MM.1S (cell line): ENCODE measurements around the gene SEMA4B.

Experiments
- DNase-seq: peaks from one replicate; pipeline ENCODE4 v3.0.0-alpha.2; 2015
- H2AFZ ChIP-seq: fragments of 300-600 bp; sonication (generic); 2 replicates; pipeline ENCODE4 v1.6.0; 2016; ENCODE audit warnings: antibody characterized with exemption, low read length
- H3F3A ChIP-seq: fragments of 300-600 bp; sonication (generic); 2 replicates; pipeline ENCODE4 v1.6.1; 2016; ENCODE audit warnings: mild to moderate bottlenecking, antibody characterized with exemption, low read length, moderate library complexity, mixed read lengths; ENCODE audit not compliant: insufficient read depth
- H3K27ac ChIP-seq: fragments of 300-600 bp; sonication (generic); 2 replicates; pipeline ENCODE4 v1.5.1; 2016; ENCODE audit warnings: mild to moderate bottlenecking, low read length
- H3K27me3 ChIP-seq: fragments of 300-600 bp; sonication (generic); replicated peaks from 2 replicates; pipeline ENCODE4 v1.6.0; 2016; ENCODE audit warnings: low read length; ENCODE audit not compliant: insufficient read depth
- H3K36me3 ChIP-seq: fragments of 300-600 bp; sonication (generic); replicated peaks from 2 replicates; pipeline ENCODE4 v1.6.1; 2016; ENCODE audit warnings: mild to moderate bottlenecking, low read length, mixed read lengths; ENCODE audit not compliant: insufficient read depth
- H3K4me1 ChIP-seq: fragments of 300-600 bp; sonication (generic); 2 replicates; pipeline ENCODE4 v1.6.1; 2016; ENCODE audit warnings: low read length, mixed read lengths
- H3K4me2 ChIP-seq: fragments of 300-600 bp; sonication (generic); 2 replicates; pipeline ENCODE4 v1.6.0; 2016; ENCODE audit warnings: low read depth, low read length
- H3K4me3 ChIP-seq: fragments of 300-600 bp; sonication (generic); 2 replicates; pipeline ENCODE4 v1.5.1; 2016; ENCODE audit warnings: low read length, mixed read lengths
- H3K79me2 ChIP-seq: fragments of 300-600 bp; sonication (generic); 2 replicates; pipeline ENCODE4 v1.6.1; 2016; ENCODE audit warnings: mixed run types, low read length, mixed read lengths
- H3K9ac ChIP-seq: fragments of 300-600 bp; sonication (generic); 2 replicates; pipeline ENCODE4 v1.6.1; 2016; ENCODE audit warnings: low read length, mixed read lengths
- H3K9me2 ChIP-seq: fragments of 300-600 bp; sonication (generic); replicated peaks from 2 replicates; pipeline ENCODE4 v1.6.1; 2016; ENCODE audit warnings: mild to moderate bottlenecking, low read length, mixed read lengths; ENCODE audit not compliant: insufficient read depth
- H3K9me3 ChIP-seq: fragments of 300-600 bp; sonication (generic); replicated peaks from 2 replicates; pipeline ENCODE4 v1.6.1; 2016; ENCODE audit warnings: mild to moderate bottlenecking, low read length, mixed read lengths; ENCODE audit not compliant: insufficient read depth
- H4K20me1 ChIP-seq: fragments of 300-600 bp; sonication (generic); 2 replicates; pipeline ENCODE4 v1.6.1; 2016; ENCODE audit warnings: mild to moderate bottlenecking, low read length, moderate library complexity, mixed read lengths; ENCODE audit not compliant: insufficient read depth
- CTCF ChIP-seq: fragments of 300-600 bp; sonication (generic); IDR thresholded peaks from 2 replicates; pipeline ENCODE4 v1.5.1; 2016; ENCODE audit warnings: antibody characterized with exemption, low read length, mixed read lengths
- EZH2 ChIP-seq: fragments of 300-600 bp; sonication (generic); optimal IDR thresholded peaks from 2 replicates; pipeline ENCODE3; 2017; ENCODE audit warnings: low read depth, mild to moderate bottlenecking, antibody characterized with exemption, low read length, mixed read lengths
- EZH2phosphoT487 ChIP-seq: fragments of 300-600 bp; sonication (generic); IDR thresholded peaks from 2 replicates; pipeline ENCODE4 v1.6.1; 2018; ENCODE audit warnings: antibody characterized with exemption, low read length

SEMA4B gene

GRCh38 chr15:90230071-90230494 lies 29.0 kb downstream of the SEMA4B start:
- Histone ChIP-seq H3F3A (peaks cover 18% of the 10 kb centered on the region), H4K20me1 (no peaks in the 10 kb centered on the region), H2AFZ (no peak overlapping the region), H3K27me3 (no peaks in the 10 kb centered on the region), H3K4me1 (peaks cover 7% of the 10 kb centered on the region), H3K9me2 (no peaks in the 10 kb centered on the region), H3K4me3 (no peak overlapping the region), H3K79me2 (peaks cover 11% of the 10 kb centered on the region), H3K27ac (no peak overlapping the region), H3K9me3 (no peaks in the 10 kb centered on the region), H3K4me2 (no peak overlapping the region), H3K36me3 (peaks cover 9% of the 10 kb centered on the region; the same call in 1 of the 2 replicates), H3K9ac (no peak overlapping the region)
- no peak for TF ChIP-seq EZH2phosphoT487
- no peak for TF ChIP-seq CTCF
- no peak for TF ChIP-seq EZH2
- no peak for DNase-seq

GRCh38 chr15:90230610-90231009 lies 29.5 kb downstream of the SEMA4B start:
- no peak overlapping the region for H3K4me3 ChIP-seq
- no peaks in the 10 kb centered on the region for H3K9me2 ChIP-seq
- H4K20me1 ChIP-seq: no peaks in the 10 kb centered on the region
- no peak overlapping the region for H3K4me2 ChIP-seq
- H3K36me3 ChIP-seq: peaks cover 9% of the 10 kb centered on the region; the same call in 1 of the 2 replicates
- no peak for DNase-seq
- no peak overlapping the region for H3K27ac ChIP-seq
- peaks cover 11% of the 10 kb centered on the region for H3K79me2 ChIP-seq
- no peaks in the 10 kb centered on the region for H3K9me3 ChIP-seq
- H2AFZ ChIP-seq: no peak overlapping the region
- H3K4me1 ChIP-seq: peaks cover 7% of the 10 kb centered on the region
- H3K9ac ChIP-seq: no peak overlapping the region
- peaks cover 18% of the 10 kb centered on the region for H3F3A ChIP-seq
- no peaks in the 10 kb centered on the region for H3K27me3 ChIP-seq
- no peak for TF ChIP-seq CTCF
- no peak for TF ChIP-seq EZH2
- no peak for TF ChIP-seq EZH2phosphoT487

GRCh38 chr15:90231028-90232017 lies 30.2 kb downstream of the SEMA4B start:
- Histone ChIP-seq H3K9ac (no peak overlapping the region), H3K4me2 (peak overlapping the region; percentile 91), H3K36me3 (peaks cover 9% of the 10 kb centered on the region; the same call in 1 of the 2 replicates), H3K27ac (no peak overlapping the region), H2AFZ (no peak overlapping the region), H3K4me3 (no peak overlapping the region), H3K9me2 (no peaks in the 10 kb centered on the region), H3K9me3 (no peaks in the 10 kb centered on the region), H3F3A (peaks cover 18% of the 10 kb centered on the region), H4K20me1 (no peaks in the 10 kb centered on the region), H3K27me3 (no peaks in the 10 kb centered on the region), H3K4me1 (peaks cover 7% of the 10 kb centered on the region), H3K79me2 (peaks cover 11% of the 10 kb centered on the region)
- no peak for TF ChIP-seq EZH2phosphoT487
- TF ChIP-seq CTCF: no peak
- TF ChIP-seq EZH2: no peak
- DNase-seq: no peak
